ENCODE results near the gene PTGDR2.
A peak's percentile ranks its signal among the peaks of the same experiment; 100 is the strongest.
"Not testable (repeated sequence)": the region's sequence is repeated elsewhere in the genome, so short reads cannot be mapped to it uniquely, and the experiment has no call there.

The PTGDR2 gene

DNA sequence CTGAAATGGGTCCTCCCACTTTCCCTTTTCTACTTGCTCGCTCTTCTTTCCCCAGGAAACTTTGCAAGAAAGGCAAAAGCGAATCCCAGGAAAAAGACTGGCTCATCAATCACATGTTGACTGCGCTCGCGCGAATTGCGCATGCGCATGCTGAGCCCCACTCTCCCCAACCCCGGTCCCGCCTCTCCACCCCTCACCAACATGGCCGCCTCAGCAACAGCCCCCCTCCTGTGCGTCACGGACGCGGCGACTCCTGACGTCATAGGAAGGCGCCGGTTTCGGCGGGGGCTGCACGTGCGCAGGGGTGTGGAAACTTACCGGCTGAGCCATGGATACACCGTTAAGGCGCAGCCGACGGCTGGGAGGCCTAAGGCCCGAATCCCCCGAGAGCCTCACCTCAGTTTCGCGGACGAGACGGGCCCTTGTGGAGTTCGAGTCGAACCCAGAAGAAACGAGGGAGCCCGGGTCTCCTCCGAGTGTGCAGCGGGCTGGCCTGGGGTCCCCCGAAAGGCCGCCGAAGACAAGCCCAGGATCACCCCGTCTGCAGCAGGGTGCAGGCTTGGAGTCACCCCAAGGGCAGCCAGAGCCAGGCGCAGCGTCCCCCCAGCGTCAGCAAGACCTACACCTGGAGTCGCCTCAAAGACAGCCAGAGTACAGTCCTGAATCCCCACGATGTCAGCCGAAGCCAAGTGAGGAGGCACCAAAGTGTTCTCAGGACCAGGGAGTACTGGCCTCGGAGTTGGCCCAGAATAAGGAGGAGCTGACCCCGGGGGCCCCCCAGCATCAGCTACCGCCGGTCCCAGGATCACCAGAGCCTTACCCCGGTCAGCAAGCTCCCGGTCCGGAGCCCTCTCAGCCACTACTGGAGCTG lies 13.7 kb downstream of the PTGDR2 start, which contains the start of gene CCDC86:
Gene CCDC86 (plus strand): TSS at position 317 of the 871 bp plus-strand sequence. CDS start 12 bp downstream, at position 329.
- DNase-seq, result peak; percentile 88 to 95

DNA sequence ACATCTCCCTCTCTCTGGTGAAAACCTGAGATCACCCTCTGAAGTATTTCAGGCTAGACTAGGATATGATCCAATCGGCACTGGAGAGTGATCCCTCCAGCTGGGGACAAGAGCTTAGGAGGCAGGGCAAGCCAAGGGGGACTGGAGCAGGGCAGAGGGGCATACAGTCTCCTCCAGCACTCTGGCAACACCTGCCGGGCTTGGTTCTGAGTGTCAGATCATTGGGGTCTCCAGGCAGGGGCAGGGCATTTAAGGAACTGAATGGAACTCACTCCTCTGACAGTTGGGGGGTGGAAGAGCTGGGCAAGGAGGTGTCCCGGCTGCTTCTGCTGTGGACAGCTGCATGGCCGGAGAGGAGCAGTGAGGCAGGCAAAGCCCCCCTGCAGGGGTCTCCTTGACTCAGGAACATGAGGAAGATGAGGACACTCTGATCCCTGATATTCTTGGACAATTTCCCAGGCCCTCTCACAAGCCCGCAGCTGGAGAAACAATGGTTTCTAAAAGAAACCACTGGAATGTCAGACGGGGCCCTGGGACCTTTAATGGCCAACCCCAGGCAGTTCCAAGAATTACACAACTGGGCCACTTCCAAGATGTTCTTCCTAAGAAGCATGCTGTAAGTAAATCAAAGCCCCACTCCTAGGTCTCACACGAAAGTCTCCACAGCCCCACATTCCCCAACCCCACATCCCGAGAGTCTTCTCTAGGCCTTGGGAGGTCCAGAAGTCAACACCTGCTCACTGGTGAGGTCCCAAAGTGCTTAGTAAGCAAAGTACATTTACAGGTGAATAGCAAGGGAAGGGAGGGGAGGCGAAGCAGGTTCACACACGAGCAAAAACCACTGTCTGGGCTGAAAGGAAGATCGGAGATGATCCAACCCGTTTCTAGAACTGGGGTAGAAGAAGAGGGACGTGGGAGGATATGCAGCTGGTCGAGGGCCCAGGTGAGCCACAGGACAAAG lies 15.0 kb downstream of the PTGDR2 start:
- DNase-seq, result peak in 1 of 2 experiments; percentile 8

DNA sequence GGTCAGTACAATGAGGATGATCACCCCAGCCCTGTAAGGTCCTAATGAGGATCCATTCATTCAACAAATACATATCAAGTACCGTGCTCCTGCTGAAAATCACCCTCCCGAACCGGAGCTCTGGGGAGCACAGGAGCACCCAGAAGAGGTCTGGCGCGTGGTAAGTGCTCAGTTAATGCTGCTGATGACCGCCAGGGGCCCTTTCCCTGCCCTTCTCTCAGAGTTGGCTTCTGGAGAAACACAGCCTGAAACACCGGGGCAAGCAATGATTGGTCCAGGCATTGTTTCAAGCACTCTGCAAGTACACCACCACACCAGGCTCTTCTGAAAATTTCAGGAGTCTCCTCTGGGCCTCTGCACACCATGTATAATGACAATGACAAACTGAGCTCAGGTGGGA lies 17.6 kb downstream of the PTGDR2 start:
- DNase-seq, result peak in 1 of 2 experiments; percentile 14

DNA sequence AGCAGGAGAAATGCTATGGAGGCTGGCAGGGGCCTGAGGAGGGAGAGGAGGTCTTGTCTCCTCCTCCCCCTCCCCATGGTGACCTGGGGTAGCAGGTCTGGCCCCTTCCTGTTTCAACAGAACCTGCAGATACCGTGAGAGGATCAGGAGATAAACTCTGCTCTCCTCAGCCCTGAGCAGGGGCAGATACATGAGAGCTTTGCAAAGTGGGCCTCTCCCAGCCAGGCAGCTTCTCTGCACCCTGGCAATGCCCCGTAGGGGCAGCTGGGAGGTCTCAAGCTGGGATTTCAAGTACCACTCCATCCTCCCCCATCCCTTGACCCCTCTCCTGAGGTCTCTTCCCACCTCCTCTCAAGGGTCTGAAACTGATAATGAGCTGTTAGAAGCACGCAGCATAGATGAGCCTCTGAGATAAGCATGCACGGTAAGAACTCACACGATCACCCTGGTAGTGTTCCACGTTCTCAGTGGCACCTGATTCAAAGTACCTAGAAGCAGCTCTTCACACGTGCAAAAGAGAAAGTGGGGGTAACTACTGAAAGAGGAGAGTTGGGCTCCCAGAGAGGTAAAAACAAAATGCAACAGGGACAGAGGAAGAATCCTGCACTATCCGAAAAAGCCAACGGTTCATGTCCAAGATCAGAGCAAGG lies 18.8 kb downstream of the PTGDR2 start:
- peak; percentile 39 to 70 for DNase-seq

DNA sequence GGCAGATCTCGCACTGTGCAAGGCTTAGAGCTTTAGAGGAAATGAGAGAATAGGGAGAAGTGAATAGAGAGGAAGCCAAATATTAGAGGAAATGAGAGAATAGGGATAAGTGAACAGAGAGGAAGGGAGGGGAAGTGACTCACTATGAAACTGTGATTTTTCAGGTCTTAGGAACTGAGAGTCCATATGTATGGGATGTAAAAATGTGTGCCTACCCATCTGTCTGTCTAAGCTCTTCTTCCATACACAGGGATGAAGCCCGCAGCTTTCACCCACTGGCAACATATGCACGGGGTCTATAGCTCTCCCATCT lies 20.3 kb downstream of the PTGDR2 start:
- DNase-seq, result peak; percentile 23 to 82

DNA sequence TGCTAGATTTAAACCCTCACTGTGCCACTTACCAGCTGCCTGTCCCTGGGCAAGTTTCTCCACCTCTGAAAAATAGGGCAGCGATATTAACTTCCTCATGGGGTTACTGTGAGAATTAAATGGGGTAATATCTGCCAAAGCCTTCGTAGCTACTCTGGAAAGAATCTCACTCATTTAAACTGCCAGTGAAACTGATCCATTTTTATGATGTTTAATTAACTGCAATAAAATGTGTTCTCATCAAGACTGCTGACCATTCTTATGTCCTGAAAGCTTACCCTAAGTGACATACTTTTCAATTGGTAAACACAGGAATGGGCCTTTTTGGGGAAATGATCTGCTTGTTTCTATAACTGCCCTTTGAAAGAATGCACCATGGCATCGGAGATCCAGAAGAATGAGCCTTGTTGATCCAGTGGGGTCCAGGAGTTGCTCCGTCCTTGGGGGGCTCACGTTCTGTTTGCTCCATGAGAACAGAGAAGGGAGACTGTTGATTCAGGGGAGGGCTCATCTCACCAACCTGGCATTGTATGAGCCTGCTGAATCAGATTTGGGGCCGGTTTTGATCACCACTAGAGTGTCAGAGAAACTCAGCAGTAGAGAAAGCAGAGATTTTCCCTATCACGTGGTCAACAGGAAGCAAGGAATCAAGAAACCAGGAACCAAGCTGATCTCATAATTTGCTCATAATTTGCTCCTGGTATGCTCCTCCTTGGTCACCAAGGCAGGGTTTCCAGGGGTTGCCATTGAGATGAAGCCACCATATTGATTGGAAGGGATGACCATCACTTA lies 20.8 kb downstream of the PTGDR2 start:
- DNase-seq, result no peak

DNA sequence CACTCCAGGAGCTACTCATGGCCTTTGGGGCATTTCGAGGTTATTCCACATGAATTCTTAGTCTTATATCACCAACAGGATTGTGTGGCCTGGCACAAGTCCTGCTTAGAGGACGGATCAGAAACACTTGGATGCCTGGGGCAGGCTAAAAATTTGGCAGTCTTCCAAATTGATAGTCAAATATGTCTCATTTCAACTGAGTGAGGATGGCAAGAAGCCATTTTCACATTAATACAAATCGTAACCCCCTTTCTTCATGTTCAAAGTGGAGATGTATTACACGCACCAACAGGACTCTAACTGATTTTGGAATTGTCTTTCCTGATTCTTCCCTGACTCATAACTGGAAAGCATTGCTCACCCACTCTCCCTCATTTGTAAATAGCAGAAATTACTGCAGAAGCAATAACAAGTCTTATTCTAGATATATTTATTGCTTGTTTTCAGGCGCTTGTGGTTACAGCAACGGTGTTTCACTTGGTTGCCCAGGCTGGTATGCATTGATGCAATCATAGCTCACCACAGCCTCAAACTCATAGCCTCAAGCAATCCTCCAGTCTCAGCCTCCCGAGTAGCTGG lies 24.2 kb downstream of the PTGDR2 start:
- DNase-seq, result peak in 1 of 2 experiments; percentile 11

DNA sequence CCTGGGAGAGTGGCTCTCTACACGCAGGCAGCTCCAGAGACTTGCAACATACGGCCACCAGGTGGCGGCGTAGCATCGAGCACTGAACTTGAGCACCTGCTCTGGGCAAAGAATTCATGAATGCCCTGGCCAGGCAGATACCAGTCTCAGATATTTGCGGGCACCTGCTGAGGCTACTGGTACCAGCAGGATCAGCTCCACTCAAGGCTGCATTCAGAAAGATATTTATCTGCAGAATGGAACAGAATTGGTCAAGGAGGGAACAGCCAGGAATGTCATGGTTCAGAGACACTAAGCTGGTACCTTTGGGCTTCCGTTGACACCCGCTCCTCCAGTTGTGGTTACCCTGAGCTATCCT lies 24.6 kb downstream of the PTGDR2 start:
- DNase-seq, result peak; percentile 77 to 90

DNA sequence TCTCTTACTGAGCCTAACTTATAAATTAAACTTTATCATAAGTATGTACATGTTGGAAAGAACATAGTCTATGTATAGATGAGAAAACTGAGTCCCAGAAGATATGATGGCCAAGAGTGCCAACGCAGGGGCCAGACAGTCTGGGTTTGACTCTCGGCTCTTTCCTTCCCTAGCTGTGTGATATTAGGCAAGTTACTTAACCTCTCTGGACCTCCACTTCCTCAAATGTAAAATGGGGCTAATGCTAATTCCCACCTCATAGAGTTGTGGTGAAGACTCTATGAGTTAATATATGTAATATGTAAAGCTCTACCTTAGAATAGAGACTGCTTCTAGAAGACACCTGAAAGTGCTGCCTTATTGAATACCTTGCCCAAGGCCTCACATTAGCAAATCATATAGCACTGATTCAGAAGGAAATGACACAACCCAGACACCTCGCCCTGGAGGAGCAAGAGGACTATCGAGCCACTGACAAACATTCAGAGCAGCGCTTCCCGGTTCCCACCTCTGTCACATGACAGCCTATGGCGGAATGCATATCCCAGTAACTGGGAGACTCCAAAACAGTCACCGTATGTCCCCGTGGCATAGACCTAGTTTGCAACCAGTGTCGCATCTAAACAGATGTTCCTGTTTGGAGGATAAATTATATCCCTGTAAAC lies 25.1 kb downstream of the PTGDR2 start:
- no peak for DNase-seq

DNA sequence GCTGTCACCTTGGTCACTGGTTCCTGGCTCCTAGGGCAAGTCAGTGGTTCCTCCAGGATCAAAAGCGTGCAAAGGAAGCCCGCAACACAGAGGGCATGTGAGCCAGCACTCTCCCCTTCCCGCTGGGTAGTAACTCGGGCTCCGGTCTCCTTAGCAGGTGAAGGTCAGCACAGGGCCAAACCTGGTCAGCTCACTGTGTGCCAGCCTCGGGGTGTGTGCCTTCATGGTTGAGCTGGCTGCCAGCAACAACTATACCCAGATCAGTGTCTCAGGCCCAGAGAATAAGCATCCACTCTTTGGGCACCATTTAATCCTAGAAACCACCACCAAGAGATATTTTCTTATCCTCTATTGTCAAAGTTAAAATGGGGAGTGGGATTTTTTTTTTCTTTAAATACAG lies 30.0 kb downstream of the PTGDR2 start:
- no peak for DNase-seq

DNA sequence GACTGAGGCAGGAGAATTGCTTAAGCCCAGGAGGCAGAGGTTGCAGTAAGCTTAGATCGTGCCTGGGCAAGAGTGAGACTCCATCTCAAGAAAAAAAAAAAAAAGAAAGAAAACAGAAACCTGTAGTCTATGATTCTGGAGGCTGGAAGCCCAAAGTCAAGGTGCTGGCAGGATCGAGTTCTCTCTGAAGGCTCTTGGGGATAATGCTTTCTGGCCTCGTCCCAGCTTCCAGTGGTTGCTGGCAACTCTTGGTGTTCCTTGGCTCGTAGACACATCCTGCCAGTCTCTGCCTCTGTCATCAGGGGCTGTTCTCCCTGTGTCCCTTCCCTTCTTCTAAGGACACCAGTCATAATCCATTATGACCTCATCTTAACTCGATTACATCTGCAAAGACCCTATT lies 30.6 kb downstream of the PTGDR2 start:
- DNase-seq, result no peak

DNA sequence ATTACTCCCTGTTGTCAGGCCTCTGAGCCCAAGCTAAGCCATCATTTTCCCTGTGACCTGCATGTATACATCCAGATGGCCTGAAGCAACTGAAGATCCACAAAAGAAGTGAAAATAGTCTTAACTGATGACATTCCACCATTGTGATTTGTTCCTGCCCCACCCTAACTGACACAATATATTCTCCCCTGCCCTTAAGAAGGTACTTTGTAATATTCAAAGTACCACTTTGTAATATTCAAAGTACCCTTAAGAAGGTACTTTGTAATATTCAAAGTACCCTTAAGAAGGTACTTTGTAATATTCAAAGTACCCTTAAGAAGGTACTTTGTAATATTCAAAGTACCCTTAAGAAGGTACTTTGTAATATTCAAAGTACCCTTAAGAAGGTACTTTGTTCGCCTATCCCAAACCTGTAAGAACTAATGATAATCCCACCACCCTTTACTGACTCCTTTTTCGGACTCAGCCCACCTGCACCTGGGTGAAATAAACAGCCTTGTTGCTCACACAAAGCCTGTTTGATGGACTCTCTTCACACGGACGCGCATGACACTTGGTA lies 31.9 kb downstream of the PTGDR2 start:
- not testable (repeated sequence) for DNase-seq

DNA sequence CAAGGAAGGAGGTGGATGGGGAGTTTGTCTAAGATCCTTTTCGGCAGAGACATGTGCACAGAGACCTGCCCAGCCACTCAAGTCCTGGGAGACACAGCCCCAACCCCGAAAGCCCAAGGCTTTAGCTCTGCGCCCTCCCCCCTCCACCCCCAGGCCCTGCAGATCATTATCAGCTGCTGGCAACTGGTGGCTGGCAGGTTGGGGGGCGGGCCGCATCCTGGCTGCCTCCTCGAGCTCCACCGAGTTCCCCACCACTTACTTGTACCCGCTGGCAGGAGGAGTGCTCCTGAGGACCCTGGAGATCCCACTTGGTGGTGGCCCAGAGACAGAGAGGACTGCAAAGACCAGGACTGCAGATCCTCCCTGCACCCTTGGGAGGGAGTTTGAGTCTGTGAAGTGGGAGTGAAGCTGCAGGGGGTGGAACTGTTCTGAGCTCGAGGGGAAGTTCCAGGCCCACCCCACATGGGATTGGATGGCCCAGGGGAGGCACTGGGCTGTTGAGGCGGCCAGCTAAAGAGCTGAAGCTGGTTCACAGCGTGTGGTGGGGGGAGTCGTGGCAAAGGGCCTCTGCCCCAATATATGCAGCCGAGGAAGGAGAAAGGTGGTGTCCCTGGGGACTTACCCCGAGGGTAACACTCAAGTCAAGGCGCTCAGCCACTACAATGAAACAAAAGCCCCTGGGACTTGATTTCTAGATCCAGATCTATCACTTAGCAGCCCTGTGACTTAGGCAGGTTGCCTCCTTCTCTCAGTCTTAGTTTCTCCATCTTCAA lies 33.7 kb downstream of the PTGDR2 start:
- DNase-seq, result no peak

DNA sequence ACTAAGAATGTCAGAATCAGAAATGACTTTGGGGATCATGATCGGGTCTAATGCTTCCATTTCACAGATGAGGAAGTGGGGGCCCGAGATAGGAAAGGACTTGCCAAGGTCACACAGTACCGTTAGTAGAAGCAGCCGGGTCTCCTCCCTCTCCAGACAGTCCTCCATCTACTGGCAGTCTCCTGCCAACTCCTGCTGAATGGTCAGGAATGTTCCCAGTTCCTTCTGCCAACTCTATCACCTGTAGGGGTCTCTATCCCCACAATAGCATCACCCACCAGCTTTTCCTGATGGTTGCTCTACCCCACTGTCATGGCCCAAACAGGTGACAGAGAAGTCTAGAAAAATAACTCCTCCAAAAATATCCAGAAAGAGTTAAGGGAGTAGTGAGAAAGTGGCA lies 37.7 kb downstream of the PTGDR2 start:
- no peak for DNase-seq

DNA sequence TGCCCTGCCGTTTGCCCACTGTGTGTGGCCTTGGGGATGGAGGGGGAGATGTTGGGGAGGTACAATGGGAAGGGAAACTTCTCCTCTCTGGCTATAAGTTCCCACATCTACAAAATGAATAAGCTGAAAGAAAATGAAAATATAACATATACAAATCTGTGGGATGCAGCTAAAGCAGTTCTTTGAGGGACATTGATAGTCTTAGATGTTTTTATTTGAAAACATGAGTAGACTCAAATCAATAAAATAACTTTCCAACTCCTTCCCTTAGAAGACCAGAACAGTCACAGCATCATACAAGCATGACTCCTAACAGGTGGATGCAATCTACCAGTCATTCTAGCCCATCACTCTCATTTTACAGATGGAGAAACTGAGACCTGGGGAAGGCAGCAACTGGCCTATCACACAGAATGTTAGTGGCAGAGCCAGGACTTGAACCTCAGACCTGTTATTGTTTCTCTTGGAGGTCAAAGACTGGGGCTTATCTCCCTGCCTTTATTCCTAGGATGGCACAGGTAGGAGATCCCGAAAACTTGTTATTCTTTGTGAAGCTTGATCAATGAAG lies 39.1 kb downstream of the PTGDR2 start:
- DNase-seq, result no peak

DNA sequence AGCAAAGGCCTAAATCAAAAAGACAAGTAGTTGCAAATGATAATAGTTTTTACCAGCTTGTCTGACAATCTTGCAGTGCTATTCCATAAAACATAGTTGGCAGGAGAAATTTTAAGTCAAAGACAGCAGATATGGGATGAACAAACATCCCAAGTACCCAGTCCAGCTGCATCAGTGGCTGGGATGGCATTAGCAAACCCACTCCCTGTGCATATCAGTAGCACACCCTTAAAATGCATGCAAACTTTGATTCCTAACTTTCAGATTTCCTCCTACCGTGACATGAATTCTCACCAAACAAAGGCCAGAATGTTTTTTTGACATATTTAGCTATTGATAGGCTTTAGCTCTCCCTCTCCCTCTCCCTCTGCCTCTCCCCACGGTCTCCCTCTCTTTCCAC lies 41.6 kb downstream of the PTGDR2 start:
- DNase-seq, result no peak

DNA sequence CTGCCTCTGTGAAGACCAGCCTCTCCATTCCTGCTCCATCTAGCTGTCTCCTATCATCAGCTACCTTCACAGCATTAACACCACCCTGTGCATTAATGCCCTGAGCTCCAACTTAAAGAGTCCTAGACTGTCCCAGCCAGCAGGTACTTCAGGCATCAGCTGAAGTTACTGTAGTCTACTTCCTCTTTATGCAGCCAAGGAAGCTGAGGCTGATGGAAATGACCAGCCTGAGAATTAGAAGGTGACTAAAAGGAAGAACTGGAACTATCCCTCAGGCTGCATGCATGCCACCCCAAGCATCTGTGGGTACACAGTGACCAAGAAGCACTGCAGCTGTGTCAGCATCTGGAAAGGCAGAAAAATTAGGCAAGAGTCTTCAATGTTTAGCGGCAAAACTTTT lies 42.4 kb downstream of the PTGDR2 start:
- DNase-seq, result no peak

DNA sequence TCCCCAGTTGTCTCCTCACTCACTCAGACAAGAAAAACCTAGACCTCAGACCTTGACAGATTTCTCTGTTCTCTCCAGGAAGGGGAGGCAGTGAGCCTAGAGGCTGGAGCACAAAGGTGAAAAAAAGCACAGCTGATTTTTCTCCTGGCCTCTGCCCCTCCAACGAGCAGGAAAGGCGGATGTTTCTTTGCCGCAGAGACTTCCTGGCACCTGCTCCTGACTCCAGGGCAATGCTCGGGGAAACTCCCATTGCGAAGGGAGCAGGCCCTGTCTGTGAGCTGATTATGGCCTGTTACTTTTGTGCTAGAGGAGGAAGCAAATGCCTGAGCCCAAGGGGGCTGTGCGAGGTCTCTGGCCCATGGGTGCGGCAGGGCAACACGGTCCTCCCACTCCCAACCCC lies 45.2 kb downstream of the PTGDR2 start:
- DNase-seq, result no peak

DNA sequence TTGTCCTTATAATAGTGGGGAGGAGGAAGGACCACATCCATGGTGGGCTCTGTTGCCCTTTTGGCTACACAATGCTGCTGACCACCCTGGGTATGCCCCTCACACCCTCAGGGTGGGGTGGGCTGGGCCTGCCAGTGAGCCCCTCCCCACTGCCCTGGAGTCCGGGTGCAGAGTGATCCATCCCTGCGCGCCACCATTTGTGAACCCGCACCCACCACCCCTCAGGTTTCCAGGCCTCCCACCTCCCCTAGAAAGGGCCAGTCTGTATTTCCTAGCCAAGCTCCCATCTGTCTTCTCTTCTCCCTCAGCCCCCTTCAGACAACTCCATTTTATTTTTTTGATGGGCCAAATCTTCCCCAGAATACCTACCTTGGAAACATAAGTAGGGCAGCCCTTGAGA lies 45.6 kb downstream of the PTGDR2 start:
- no peak for DNase-seq

DNA sequence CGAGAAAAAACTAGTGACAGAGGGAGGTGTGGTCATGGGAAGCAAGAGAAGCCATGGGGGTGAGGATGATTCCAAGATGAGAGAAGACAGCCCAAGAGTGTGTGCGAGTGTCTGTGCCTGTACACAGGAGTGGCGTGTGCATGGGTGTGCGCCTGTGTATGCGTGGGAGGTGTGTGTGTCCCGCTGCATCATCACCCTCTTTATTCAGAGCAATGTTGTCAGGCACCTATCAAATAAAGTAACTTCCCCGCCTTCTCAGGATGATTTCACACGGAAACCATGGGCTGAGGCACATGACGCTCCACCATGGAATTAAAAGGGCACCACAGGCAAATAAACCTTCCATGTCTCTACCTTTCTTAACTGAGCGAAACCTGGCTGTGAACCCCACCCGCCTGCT lies 46.1 kb downstream of the PTGDR2 start:
- DNase-seq, result no peak
